Measurements from ENCODE around the gene C2orf66. TPM values are rescaled to one million over a fixed set of nuclear protein-coding genes. Genes with fewer than 3 reads are reported as not detected.

Gene C2orf66
- total RNA-seq, 1 donor from 2014 or later, result not detected

DNA sequence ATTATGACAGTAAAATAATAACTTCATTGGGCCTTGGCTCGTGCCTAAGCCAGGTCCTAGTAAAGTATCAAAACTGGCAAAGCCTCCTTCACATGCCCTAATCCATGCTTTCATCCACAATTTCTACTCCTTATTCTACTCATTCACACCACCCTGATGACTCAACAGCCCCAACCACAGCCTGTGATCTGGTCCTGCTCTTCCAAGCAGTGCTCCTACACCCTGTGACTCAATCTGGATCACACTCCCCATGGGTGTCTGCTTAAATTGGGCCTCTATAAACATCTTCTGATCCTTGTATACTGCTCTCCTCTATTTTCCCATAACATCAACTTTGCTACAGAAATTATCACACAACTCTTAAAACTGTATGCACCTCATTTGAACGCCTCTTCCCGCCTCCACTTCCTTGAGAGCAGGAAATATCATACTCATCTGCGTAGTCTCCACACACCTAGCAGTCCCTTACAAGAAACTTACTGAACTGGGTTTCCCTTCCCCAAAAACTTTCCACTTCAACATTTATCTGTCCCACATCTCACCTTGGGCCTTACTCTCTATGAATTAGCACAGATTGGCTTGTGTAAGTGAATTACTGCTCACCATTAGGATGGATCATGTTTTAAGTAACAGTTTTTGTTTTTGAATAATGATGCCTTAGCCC, 25.6 kb downstream of the C2orf66 start:
- DNase-seq (ENCODE audit: low spot score), result no peak
- intact Hi-C loops (cut with DNase I), result no loop called here

DNA sequence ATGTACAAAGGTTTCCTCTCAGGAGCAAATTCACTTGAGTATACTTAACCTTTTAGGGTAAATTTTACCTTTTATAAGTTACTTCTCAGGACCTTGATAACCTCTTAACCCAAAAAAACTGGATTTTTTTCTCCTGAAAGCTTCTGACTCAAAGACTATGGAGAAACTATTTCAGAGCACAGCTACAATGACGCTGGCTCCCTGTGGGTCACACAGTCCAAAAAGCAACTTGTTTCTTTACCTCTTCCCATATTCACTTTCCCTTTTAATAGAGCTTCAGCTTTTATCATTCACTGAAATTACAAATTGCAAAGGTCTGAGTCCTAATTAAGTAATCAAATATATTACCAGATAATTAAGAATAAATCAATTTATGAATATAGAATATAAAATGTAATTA, 42.1 kb downstream of the C2orf66 start:
- intact Hi-C loops (cut with DNase I), result no loop called here
- DNase-seq (ENCODE audit: low spot score), result no peak

DNA sequence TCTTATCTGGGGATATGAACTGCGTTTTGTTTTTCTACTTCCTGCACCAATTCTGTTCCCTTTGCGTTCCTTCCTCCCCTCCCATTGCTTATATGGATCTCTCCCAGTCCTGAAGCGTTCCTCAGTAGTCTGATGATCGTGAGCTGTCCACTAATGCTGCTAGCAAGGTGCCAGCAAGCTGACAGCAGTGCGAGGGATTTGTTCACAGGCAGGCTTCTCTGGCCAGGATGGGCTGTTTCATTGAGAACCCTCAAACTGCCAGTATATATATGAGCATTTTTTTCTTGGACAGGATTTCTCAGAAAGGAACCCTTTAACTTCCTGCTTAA, 49.8 kb downstream of the C2orf66 start:
- intact Hi-C loops (cut with DNase I), result loop anchor here (5.0 to 10.0 kb wide), 2 partner anchors 465 to 682 kb away; no protein-coding TSS in a partner anchor

GRCh38 chr2:196758474-196759377, 50.4 kb downstream of the C2orf66 start:
- intact Hi-C loops (cut with DNase I), result loop anchor here (5.0 to 10.0 kb wide), 2 partner anchors 464 to 681 kb away; no protein-coding TSS in a partner anchor
- DNase-seq (ENCODE audit: low spot score), result no peak

More for the DNA sequence above, 49.8 kb downstream of the C2orf66 start:
- no peak for DNase-seq (ENCODE audit: low spot score)

Other genes with a start within 250 kb of the C2orf66 start
- gene HECW2, start 215.8 kb downstream of the C2orf66 start, total RNA-seq, result 45.9 TPM
- 1.5 TPM for gene CCDC150, start 169.6 kb downstream of the C2orf66 start, total RNA-seq
- gene GTF3C3, start 9.7 kb downstream of the C2orf66 start, total RNA-seq, result 26.0 TPM
- gene PGAP1, start 117.4 kb upstream of the C2orf66 start, total RNA-seq, result 7.7 TPM